GM19452 (cell line): ENCODE measurements around the gene PNLIP.

Experiments
- ATAC-seq: cut with Tn5 transposase; IDR thresholded peaks from one replicate; pipeline ENCODE4 v1.9.1; 2021; ENCODE audit not compliant: unreplicated experiment

The PNLIP gene

DNA sequence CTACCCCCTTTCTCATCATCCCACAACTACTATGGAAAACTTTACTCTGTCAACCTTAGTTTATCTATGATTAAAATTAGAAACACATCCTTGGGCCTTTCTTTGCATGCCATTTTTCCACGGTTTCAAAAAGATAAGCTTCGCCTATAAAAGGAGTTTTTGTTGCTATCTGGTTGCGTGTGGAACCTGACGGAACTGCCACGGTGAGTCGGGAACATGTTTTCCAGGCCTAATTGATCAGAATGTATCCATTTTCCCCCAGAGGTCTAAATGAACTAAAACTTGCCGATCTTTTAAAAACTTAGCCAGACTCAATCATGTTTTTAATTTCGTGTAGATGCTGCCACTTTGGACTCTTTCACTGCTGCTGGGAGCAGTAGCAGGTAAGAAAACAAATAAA is at the start of gene PNLIP:
TSS of gene PNLIP (plus strand) at position 176 of the 400 bp plus-strand sequence. CDS start at position 338, 162 bp downstream.
- ATAC-seq = no peak

DNA sequence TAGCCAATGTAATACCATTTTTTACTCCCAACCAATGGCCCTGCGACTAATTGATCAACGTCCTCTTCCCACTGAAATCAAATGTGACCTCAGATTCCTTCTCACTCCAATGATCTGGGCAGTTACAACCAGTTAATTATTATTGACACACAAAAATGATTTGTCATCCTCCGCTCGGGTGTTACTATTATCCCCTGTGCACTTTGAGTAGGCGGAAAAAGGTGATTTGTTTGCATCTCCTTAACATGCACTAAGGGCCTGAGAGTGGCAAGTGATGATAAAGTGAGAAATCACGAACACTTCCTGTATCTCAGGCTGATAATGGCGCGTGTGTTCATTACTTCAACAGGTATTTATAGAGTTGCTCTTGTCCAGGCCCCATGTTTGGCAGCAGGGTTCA is 40.9 kb upstream of the PNLIP start:
- ATAC-seq = no peak

DNA sequence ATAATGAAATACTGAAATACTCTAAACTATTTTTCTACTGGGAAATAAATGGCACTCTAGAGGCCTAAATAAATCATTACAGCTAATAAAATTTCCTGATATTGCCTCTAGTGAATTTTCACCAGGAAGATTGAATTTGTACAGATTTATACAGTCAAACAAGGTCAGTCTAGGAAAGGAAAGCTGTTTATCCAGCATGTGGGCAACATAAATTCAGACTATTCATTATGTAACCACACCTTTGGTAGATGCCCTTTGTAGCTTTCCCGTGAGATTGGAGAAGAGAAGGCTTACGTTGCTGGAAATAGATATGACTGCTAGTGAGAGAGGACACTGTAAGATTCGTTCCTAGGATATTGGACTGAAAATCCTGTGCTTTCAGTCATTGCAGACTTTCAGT is 35.2 kb upstream of the PNLIP start:
- ATAC-seq = no peak

DNA sequence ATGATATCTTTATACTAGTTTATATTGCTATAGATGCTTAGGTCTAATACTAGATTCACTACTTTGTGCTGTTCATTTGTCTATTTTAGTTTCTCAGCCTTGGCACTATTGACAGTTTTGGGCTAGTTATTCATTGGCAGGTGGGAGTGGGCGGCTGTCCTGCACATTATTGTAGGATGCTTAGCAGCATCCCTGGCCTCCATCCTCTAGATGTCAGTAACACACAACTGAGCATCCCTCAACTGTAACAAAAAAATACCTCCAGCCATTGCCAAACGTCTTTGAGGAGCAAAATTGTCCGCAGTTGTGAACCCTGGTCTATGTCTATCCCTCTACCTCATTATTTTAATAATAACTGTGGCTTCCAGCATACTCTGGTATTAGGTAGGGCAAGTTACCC is 34.4 kb upstream of the PNLIP start:
- ATAC-seq = no peak

DNA sequence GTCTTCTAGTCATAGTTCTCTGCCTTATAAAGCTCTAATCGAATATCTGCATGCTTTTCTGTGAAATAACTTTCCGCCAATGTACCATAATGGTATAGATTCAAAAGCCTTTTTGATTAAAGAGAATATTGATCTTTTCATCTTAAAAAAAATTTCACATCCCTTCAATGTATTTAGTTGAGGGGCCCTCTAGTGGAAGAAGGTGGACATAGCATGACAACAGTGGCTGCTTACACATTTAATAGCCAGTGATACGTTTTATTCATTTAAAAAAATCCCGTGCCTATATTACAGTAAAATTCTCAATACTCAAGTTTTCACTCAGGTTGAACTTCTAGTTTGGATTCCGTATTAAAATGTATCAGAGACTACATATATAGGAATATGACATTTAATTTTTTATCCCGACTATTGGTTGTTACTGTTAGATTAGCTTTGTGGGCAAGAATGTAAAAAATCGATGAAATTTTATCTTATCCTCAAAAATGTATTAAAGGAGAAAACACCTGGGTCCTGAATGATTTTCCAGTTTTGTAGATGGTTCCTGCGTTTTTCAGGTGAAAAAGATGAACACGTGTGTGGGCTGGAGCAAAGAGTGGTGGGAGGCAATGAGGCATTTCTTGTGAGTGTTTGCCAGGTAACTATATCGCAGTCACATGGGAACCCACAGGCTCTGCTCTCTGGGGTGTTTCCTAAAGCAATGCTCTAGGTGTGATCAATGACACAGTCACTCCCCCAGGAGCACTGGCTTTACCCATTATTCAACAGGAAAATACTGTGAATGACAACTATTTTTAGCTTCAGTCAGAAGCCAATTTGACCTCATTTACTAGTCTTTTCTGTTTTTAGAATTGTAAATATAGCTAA is 24.1 kb upstream of the PNLIP start:
- no peak for ATAC-seq

DNA sequence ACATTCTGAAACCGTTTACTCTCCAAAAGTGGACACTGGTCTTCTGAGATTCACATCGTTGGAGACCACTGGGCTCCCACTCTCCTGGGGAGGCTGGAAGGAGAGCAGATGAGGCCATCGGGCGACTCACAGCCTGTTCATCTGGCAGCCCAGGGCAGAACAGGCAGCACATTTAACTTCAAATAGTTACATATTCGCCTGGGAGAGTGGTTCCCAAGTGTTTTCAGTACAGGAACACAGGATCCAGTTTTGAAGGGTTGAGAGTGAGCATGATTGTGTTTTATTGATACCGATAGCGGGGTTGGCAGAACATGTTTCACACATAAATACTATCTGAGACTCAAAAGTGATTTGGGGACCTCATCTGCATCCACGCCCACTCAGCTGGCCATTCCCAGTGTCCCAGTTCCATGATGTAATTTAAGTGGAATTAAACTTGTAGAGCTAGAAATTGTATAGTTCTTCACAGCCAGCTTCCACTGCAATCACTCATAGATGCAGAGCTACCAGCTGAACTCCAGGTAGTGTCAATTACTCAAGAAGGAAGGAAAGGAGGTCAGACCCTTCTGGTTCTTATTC is 22.8 kb upstream of the PNLIP start:
- ATAC-seq = no peak

DNA sequence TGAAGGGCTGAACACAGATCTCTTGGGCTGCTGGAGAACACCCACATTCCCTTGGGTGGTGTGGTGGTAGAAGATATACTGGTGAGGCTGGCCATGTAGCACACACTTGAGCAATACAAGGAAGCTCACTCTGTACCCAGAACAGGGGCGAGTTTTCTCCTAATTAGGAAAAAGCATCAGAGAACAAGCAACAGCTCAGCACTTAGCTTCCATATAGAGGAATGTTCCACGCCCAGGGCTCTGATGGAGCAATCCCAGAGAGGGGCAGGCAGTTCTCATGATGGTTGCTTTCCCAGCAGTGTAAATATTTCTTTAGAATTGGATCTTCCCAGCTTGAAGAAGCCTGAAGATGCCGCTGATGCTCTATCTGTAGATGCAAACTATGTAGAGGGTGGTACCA is 21.0 kb upstream of the PNLIP start:
- ATAC-seq = no peak

DNA sequence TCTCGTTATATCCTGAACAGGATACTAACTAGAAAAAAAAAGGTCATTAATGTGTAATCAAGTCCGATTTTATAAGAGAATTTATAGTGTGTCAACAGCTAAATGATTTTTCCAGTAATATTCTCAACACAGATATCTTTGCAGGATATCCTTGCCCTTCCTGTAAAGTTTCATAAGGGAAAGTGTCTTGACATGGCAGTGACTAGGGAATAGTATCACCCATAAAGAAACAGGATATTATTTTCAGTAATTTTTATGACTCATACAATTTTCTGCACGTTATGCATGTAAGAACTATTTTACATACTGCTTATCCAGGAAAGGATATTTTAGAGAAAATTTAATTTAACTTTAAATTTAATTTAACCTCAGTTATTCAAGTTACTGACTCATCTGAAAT is 19.5 kb upstream of the PNLIP start:
- no peak for ATAC-seq

DNA sequence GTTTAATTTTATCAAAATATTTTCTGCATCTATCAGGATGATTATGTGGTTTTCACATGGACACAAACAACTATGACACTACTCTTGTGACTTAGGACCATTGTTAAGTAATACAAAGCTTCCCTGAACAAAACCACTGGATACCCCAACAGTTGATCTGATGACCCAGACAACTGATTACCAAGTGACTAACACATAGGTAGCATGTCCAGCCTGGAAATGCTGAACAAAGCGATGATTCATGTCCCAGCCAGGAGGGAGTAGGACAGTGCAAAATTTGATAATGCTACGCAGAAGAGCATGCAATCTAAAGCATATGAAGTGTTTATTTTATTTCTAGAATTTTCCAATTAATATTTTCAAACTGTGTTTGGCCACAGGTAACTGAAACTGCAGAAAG is 8.9 kb upstream of the PNLIP start:
- no peak for ATAC-seq

DNA sequence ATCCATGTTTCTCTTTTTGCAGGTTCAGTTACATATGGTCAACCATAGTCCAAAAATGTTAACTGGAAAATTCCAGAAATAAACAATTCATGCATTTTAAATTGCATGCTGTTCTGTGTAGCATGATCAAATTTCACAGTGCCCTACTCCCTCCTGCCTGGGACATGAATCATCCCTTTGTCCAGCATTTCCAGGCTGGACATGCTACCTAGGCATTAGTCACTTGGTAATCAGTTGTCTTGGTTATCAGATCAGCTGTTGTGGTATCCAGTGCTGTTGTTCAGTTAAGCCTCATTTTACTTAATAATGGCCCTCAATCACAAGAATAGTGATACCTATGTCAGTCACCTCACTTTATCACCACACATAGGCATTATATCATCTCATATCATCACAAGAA is 7.3 kb upstream of the PNLIP start:
- ATAC-seq = no peak

DNA sequence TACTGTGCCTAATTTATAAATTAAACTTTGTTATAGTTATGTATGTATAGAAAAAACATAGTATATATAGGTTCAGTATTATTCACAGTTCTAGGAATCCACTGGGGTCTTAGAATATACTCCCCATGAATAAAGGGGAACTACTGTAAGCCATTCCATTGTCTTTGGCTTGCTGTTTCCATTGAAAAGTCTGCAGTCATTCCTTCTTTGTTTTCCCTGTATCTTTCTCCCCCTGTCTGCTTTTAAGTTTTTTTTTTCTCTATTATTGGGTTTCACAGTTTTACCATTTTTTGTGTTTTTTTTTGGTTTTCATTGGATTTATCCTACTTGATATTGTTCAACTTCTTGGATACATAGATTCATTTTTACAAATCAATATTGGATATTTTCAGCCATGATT is 6.7 kb upstream of the PNLIP start:
- no peak for ATAC-seq

DNA sequence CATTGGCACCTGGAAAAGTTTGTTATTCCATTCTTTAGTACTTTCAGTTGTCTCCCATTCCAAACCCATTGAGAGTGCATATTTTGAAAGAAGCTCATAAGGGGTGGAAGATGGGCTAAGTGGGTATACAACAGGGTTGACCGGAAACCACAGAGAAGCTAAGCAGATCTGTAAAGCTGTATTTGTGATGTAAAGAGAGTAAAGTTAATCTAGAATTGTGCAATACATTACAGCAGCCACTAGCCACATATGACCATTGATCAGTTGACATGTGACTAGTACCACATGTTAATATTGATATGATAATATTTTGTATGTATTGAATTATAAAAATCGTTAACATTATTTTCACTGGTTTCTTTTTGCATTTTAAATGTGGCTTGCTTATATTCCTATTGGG is 4.9 kb upstream of the PNLIP start:
- ATAC-seq = no peak

DNA sequence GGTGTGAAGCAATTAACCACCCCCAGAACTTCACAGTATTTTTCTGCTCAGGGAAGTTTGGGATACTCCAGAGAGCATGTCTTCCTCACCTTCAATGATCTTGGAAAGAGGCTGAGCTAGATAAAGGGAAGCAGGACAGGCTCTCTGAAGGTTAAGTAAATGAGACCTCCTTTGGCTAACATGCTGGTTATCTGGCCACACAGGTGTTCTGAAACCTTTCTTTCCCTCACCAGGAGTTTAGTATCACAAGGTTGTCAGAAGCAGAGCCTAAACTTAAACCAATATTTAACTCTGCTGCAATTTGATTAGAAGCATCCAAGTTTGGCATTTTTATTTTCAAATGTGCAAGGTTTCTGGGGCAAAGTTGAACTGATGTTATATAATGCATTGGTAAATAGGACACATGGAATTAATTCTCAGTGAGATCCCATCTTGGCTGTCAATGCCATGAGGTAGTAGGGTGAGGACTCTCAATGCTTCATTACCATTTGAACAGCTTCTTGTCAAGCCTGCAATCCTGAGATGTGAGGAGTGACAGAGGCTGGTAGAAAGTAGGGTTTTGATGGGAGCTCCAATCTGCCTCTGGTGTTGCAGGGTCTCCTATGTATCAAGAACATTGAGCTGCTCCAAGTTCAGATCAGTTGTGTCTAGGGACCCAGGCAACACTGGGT is 3.6 kb upstream of the PNLIP start:
- no peak for ATAC-seq

DNA sequence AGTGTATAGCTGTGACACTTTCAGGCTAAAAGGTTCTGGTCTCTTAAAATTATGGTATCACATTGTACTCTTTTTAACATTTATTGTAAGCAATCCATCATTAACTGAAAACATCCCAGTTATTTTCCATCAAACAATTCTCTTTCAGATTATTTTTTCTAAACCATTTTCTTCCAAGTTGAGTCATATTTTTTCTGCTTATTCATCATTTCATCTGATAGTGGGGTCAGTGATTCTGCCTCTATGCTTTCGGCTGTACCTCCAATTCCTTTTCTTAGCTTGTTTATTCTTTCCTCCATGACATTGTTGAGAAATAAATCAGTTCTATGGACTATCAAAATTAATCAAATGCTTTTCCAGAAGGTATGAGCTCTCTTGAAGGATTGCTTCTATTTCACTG is 609 bp upstream of the PNLIP start:
- no peak for ATAC-seq

DNA sequence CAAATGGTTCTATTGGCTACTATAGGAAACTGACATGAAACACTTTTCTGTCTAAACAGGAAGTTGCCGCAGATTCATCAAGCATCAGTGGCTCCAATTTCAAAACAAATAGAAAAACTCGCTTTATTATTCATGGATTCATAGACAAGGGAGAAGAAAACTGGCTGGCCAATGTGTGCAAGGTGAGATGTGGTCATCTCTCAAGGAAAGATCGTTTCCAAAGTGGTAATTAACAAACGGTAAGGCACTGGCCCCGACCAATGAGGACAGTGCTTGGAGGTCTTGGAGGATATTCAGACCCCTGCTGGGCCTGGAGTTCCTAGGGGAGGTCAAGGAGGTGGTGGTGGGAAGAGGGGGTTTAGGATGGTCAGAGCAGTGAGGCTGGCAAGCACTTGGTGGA is 2.6 kb downstream of the PNLIP start:
- no peak for ATAC-seq

DNA sequence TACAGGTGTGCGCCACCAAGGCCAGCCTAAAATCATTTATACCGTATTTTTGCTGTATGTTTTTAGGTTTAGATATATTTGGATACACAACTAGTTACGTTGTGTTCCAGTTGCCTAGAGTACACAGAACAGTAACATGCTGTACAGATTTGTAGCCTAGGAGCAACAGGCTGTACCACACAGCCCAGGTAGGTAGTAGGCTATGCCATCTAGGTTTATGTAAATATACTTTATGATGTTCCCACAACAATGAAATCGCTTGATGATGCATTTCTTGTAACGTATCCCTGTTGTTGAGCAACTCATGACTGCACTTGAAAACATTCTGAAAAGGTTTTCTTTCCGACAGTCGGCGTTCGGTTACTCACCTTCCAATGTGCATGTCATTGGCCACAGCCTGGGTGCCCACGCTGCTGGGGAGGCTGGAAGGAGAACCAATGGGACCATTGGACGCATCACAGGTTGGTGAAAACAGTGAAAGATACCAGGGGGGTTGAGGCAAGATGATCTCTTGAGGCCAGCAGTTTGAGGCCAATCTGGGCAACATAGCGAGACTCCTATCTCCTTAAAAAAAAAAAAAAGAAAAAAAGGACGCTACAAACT is 7.7 kb downstream of the PNLIP start:
- no peak for ATAC-seq

DNA sequence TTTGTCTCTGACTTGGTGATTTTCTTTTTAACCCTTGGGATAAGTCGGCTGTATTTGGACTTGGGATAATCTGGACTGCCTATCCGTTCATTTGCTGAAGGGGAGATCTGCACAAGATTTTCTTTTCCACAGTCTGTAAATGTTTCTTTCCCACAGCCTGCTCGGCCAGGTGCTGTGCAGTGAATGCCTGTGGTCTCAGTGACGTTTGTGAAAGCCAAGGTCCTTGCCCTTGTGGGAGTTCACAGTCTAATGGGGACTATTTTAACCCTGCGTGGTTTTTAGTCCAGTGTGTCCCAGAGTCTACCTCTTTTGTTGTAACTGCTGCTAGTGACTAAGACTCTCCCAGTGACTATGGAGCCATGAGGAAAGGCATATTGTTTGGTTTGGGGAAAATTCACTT is 8.9 kb downstream of the PNLIP start:
- ATAC-seq = no peak

DNA sequence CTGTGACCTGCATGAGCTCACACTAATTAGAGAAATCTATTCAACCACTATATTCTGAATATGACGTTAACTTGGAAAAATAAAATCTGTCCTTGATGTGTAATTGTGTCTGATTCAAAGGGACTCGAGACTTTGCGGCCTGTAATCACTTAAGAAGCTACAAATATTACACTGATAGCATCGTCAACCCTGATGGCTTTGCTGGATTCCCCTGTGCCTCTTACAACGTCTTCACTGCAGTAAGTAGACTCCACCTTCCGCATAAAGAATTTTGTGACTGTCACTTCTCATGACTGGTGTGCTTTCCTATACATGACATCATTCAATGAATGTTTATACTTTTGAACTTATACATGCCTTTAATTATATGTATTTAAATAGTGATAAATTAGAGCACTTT is 10.1 kb downstream of the PNLIP start:
- no peak for ATAC-seq

DNA sequence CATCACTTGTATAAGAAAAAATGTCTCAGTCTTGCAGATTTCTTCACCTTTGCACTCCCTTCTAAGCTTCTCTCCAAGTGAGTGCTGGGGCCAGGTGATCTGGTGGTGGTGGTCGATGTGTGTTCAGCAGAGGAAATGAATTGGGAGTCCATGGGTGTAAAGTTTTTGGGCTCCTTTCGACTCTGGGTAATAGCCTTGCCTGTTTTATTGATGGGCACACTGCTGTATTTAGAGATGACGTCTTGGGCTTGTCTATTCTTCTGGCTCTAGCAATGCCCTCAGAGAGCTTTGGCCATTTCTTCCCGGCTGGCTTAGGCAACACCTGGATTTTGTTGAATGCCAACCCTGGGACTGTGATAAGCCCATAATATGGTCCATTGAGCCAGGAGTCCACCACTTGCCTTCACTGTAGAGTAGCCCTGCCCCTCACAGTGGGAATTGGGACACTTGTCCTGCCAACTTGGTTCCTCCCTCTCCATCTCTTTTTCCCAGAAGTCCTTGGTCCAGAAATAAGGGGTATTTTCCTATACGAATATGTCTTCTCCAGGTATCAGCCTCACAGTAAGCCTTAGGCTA is 11.7 kb downstream of the PNLIP start:
- no peak for ATAC-seq

DNA sequence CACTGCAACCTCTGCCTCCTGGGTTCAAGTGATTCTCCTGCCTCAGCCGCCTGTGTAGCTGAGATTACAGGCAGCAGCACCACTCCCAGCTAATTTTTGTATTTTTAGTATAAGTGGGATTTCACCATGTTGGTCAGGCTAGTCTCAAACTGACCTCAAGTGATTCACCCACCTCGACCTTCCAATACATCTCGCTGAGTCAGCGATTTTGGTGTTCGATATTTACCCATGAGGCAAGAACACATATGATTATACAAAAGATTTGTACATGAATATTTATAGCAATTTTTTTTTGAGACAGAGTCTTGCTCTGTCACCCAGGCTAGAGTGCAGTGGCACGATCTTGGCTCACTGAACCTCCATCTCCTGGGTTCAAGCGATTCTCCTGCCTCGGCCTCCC is 19.8 kb downstream of the PNLIP start:
- no peak for ATAC-seq

DNA sequence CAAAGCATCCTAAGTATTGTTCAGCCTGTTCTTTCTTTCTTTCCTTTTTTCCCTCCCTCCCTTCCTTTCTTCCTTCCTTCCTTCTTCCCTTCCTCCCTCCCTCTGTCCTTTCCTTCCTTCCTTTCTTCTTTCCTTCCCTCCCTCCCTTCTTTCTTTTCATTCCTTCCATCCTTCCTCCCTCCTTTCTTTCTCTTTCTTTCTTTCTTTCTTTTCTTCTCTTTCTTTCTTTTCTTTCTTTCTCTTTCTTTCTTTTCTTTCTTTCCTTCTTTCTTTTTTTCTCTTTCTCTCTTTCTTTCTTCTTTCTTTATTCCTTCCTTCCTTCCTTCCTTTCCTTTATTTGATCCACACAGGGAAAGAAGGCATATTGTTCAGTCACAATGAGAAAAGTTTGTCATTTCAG is 21.2 kb downstream of the PNLIP start:
- ATAC-seq = no peak

DNA sequence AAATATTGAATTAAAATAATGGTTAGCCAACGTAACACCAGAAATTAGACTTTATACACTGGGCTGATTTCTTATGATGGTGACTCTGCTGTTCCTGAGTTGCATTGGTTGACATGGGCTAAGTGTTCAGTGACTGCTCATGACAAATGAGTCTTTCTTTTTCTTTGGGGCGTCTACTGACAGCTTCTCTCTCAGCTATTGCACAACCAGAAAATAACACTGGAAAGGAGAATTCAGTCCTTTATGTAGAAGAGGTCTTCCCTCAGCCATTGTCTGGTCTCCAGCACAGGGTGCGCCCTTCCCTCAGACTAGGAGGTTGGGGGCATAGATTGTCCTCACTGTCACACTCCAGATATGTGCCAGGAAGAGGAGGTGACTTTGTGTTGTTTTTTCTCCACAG is 21.6 kb downstream of the PNLIP start:
- ATAC-seq = no peak
